Fibroblast of villous mesenchyme (primary cell): ENCODE data around the gene LGR6. TPM values are rescaled to one million over a fixed set of nuclear protein-coding genes. Genes with fewer than 3 reads are reported as not detected.

Experiments used
- DNase-seq: peaks from one replicate; pipeline ENCODE4 v3.0.0-alpha.2; 2010; ENCODE audit warnings: low read depth
- H3K4me3 ChIP-seq: 2 replicates; pipeline ENCODE4 v1.5.1; 2011; ENCODE audit warnings: low read depth, mild to moderate bottlenecking, low read length
- total RNA-seq: library from RNA; depleted of rRNA; stranded (reverse); fragments of >200 nt; gene quantifications from 2 replicates; pipeline ENCODE4 v1.2.3, GENCODE V29; 2012
- TF ChIP-seq, protein P1 (sequence below): IDR thresholded peaks from 2 replicates; pipeline ENCODE4 v1.5.1; 2012; ENCODE audit warnings: low read depth, mild to moderate bottlenecking, low read length; ENCODE audit not compliant: insufficient read depth

LGR6 gene
- total RNA-seq, 1 donor = not detected

GRCh38 chr1:202268817-202269216, 75.2 kb downstream of the LGR6 start:
- TF ChIP-seq, protein P1, sequence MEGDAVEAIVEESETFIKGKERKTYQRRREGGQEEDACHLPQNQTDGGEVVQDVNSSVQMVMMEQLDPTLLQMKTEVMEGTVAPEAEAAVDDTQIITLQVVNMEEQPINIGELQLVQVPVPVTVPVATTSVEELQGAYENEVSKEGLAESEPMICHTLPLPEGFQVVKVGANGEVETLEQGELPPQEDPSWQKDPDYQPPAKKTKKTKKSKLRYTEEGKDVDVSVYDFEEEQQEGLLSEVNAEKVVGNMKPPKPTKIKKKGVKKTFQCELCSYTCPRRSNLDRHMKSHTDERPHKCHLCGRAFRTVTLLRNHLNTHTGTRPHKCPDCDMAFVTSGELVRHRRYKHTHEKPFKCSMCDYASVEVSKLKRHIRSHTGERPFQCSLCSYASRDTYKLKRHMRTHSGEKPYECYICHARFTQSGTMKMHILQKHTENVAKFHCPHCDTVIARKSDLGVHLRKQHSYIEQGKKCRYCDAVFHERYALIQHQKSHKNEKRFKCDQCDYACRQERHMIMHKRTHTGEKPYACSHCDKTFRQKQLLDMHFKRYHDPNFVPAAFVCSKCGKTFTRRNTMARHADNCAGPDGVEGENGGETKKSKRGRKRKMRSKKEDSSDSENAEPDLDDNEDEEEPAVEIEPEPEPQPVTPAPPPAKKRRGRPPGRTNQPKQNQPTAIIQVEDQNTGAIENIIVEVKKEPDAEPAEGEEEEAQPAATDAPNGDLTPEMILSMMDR = no peak
- DNase-seq = no peak
- H3K4me3 ChIP-seq = no peak overlapping the region

DNA sequence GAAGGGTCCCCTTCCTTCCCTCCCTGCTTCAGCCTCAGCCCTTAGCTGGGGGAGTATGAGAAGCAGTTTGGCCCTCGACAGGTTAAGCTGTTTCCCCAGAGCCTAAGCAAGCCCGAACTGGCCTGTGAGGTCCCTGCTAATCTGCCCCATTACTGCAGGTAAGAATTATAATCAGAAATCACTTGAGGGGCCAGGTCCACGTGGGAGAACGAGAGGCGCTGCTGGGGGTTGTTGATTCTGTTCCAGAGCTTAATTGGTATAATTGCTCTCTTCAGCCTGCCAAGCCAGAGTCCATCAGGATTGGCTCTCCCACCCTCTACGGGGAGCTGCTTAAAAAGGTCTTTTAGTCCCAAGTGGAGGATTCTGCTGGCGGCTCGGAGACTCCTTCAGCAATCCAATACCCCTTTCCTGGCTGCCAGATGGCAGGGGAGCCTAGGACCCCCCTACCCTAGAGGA, 77.3 kb downstream of the LGR6 start:
- TF ChIP-seq, protein P1 = no peak
- DNase-seq = no peak
- H3K4me3 ChIP-seq = no peak overlapping the region

- TF ChIP-seq, protein P1 = no peak
- no peak overlapping the region for H3K4me3 ChIP-seq
- DNase-seq = no peak
Measured at GRCh38 chr1:202272103-202272845, 78.7 kb downstream of the LGR6 start.

DNA sequence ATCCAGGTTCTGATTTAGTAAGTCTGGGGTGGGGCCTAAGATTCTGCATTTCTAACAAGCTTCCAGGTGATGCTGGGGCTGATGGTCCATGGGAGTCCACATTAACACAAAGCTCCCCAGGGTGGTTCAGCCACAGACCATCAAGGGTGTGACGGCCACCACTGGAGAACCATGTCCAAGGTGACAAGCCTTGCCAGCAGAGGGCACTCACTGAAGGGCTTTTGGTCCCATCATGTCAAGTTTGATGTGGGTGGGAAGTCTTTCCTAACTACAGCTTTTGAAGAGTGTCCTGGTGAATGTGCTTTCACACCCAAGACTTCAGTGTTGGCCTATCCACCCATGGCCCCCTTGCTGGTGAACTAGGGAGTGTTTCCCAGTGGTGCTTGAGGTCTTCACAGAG, 81.0 kb downstream of the LGR6 start:
- peak; percentile 31 for DNase-seq
- TF ChIP-seq, protein P1 = peak; percentile 56
- H3K4me3 ChIP-seq = no peak overlapping the region

- TF ChIP-seq, protein P1 = no peak
- DNase-seq = no peak
- no peak overlapping the region for H3K4me3 ChIP-seq
Measured at GRCh38 chr1:202275061-202275770, 81.6 kb downstream of the LGR6 start.

DNA sequence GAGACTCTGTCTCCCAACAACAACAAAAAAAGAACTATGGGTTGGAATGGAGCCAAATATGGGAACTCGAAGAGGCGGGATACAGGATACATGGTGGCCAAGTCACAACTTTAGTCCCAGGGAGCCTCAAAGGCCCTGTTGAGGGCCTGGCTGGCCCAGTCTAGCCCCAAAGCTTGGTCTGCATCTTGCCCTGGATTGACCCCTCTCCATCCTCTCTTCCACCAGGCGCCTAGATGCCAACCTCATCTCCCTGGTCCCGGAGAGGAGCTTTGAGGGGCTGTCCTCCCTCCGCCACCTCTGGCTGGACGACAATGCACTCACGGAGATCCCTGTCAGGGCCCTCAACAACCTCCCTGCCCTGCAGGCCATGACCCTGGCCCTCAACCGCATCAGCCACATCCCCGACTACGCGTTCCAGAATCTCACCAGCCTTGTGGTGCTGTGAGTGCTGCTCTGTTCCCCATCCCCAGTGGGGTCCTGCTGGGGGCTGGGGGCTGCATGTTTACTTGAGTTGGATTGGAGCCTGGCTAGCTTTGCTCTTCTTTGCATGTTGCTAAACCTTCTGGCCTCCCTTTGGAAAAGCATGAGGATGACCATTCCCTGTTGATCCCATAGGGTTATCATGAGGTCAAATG, 82.6 kb downstream of the LGR6 start:
- no peak overlapping the region for H3K4me3 ChIP-seq
- TF ChIP-seq, protein P1 = no peak

More for the DNA sequence above, 82.6 kb downstream of the LGR6 start:
- DNase-seq = no peak
